Liver (tissue), 3 donors: ENCODE measurements around the gene EIF3D.

Experiments
- ATF3 ChIP-seq: IDR thresholded peaks from 2 replicates; pipeline ENCODE4 v1.6.1; 2016; ENCODE audit warnings: antibody characterized with exemption
- CTCF ChIP-seq: fragments of 150-350 bp; IDR thresholded peaks from 2 replicates; pipeline ENCODE4 v1.5.1; 2017; ENCODE audit warnings: improper control_type of control experiment, low read depth, low read length; ENCODE audit not compliant: missing input control
- FOXA1 ChIP-seq: IDR thresholded peaks from 2 replicates; pipeline ENCODE4 v1.6.1; 2016; ENCODE audit warnings: antibody characterized with exemption
- HNF4G ChIP-seq: IDR thresholded peaks from 2 replicates; pipeline ENCODE4 v1.6.1; 2016; ENCODE audit warnings: antibody characterized with exemption
- JUND ChIP-seq, 2 donors: IDR thresholded peaks; 2 replicates each; pipeline ENCODE4 v1.6.1; 2016; ENCODE audit warnings: antibody characterized with exemption in 2 of 2
- RAD21 ChIP-seq, 2 donors: IDR thresholded peaks; 2 replicates each; pipeline ENCODE4 v1.6.1; 2016; ENCODE audit warnings: antibody characterized with exemption in 2 of 2, mild to moderate bottlenecking in 2 of 2
- RXRA ChIP-seq, 2 donors: IDR thresholded peaks; 2 replicates each; pipeline ENCODE4 v1.6.1; 2017 to 2018; ENCODE audit warnings: antibody characterized with exemption in 2 of 2, mild to moderate bottlenecking in 1 of 2
- SP1 ChIP-seq: IDR thresholded peaks from 2 replicates; pipeline ENCODE4 v1.6.1; 2018; ENCODE audit warnings: antibody characterized with exemption, mild to moderate bottlenecking
- TAF1 ChIP-seq: conservative IDR thresholded peaks from 2 replicates; pipeline ENCODE4 v1.6.1; 2016; ENCODE audit warnings: antibody characterized with exemption, mild to moderate bottlenecking
- YY1 ChIP-seq: IDR thresholded peaks from 2 replicates; pipeline ENCODE4 v1.6.1; 2016; ENCODE audit warnings: antibody characterized with exemption, mild to moderate bottlenecking
- TF ChIP-seq, protein P1 (sequence below): IDR thresholded peaks from 2 replicates; pipeline ENCODE4 v1.6.1; 2016; ENCODE audit warnings: antibody characterized with exemption, mild to moderate bottlenecking
- TF ChIP-seq, protein P2 (sequence below): IDR thresholded peaks from 2 replicates; pipeline ENCODE4 v1.6.1; 2016; ENCODE audit warnings: antibody characterized with exemption
- TF ChIP-seq, protein P3 (sequence below): IDR thresholded peaks from 2 replicates; pipeline ENCODE4 v1.6.1; 2016; ENCODE audit warnings: antibody characterized with exemption
- donor health status: healthy.
- donor health status: healthy.

DNA sequence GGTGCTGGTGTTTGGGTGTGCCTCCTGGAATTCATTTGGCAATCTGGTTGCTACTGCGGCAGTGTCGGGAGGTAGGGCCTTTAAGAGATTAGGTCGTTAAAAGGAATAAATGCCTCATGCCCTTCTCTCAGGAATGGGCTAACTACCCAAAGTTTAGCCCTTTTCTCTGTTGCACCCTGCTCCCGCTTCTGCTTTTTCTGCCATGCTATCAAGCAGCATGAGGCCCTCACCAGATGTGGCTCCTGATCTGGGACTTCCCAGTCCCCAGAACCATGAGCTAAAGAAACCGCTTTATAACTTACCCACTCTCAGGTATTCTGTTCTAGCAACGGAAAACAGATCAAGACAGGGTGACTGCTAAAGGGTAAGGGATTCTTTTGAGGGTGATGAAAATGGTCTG is 6.3 kb downstream of the EIF3D start:
- TF ChIP-seq FOXA1 (no peak), CTCF (no peak), YY1 (no peak), JUND (IDR thresholded peaks at IDR 0.05) (no peak), HNF4G (no peak), SP1 (no peak), RAD21 (IDR thresholded peaks at IDR 0.05) (no peak), RXRA (IDR thresholded peaks at IDR 0.05) (no peak), ATF3 (no peak), TAF1 (no peak)
- TF ChIP-seq, protein P1, sequence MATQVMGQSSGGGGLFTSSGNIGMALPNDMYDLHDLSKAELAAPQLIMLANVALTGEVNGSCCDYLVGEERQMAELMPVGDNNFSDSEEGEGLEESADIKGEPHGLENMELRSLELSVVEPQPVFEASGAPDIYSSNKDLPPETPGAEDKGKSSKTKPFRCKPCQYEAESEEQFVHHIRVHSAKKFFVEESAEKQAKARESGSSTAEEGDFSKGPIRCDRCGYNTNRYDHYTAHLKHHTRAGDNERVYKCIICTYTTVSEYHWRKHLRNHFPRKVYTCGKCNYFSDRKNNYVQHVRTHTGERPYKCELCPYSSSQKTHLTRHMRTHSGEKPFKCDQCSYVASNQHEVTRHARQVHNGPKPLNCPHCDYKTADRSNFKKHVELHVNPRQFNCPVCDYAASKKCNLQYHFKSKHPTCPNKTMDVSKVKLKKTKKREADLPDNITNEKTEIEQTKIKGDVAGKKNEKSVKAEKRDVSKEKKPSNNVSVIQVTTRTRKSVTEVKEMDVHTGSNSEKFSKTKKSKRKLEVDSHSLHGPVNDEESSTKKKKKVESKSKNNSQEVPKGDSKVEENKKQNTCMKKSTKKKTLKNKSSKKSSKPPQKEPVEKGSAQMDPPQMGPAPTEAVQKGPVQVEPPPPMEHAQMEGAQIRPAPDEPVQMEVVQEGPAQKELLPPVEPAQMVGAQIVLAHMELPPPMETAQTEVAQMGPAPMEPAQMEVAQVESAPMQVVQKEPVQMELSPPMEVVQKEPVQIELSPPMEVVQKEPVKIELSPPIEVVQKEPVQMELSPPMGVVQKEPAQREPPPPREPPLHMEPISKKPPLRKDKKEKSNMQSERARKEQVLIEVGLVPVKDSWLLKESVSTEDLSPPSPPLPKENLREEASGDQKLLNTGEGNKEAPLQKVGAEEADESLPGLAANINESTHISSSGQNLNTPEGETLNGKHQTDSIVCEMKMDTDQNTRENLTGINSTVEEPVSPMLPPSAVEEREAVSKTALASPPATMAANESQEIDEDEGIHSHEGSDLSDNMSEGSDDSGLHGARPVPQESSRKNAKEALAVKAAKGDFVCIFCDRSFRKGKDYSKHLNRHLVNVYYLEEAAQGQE = no peak
- TF ChIP-seq, protein P2, sequence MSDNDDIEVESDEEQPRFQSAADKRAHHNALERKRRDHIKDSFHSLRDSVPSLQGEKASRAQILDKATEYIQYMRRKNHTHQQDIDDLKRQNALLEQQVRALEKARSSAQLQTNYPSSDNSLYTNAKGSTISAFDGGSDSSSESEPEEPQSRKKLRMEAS = no peak
- TF ChIP-seq, protein P3, sequence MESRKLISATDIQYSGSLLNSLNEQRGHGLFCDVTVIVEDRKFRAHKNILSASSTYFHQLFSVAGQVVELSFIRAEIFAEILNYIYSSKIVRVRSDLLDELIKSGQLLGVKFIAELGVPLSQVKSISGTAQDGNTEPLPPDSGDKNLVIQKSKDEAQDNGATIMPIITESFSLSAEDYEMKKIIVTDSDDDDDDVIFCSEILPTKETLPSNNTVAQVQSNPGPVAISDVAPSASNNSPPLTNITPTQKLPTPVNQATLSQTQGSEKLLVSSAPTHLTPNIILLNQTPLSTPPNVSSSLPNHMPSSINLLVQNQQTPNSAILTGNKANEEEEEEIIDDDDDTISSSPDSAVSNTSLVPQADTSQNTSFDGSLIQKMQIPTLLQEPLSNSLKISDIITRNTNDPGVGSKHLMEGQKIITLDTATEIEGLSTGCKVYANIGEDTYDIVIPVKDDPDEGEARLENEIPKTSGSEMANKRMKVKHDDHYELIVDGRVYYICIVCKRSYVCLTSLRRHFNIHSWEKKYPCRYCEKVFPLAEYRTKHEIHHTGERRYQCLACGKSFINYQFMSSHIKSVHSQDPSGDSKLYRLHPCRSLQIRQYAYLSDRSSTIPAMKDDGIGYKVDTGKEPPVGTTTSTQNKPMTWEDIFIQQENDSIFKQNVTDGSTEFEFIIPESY = no peak
